ENCODE results near the gene RPUSD3. TPM values are rescaled to one million over a fixed set of nuclear protein-coding genes. Genes with fewer than 3 reads are reported as not detected.
A peak's percentile ranks its signal among the peaks of the same experiment; 100 is the strongest.

RPUSD3 gene
- total RNA-seq, 1 donor from 2014 or later, result 30.5 TPM

DNA sequence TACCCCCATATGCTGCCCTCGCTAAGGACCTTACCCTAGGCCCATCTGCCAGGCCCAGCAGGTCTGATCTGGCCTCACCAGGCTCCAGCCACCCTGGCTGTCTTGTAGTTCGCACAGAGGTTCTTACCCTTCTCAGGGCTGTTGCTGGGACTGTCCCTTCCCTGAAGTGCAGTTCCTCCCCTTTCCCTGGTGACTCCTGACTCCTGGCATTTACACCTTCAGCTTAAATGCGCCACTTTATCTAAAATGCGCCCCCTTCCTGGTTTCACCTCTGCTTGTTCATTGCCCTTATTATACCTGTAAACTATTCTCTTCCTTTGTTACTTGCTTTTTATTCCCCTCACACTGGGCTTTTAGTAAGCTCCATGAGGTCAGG is 34.6 kb downstream of the RPUSD3 start:
- H3K4me2 ChIP-seq, result peak overlapping the region; percentile 90
- H3K79me2 ChIP-seq (ENCODE audit: low read depth), result no peaks in the 10 kb centered on the region
- no peaks in the 10 kb centered on the region for H3K9me3 Mint-ChIP-seq
- H3K9ac ChIP-seq, result no peak overlapping the region
- DNase-seq (ENCODE audit: low spot score), result no peak
- peaks cover 42% of the 10 kb centered on the region for H3F3A ChIP-seq (ENCODE audit: low read depth)
- H3K27me3 Mint-ChIP-seq (ENCODE audit: insufficient read depth, low read depth), result peaks cover 2% of the 10 kb centered on the region
- H3K27ac ChIP-seq, result no peak overlapping the region
- H3K36me3 Mint-ChIP-seq, result peaks cover 8% of the 10 kb centered on the region
- H3K4me1 Mint-ChIP-seq, result peaks cover 30% of the 10 kb centered on the region
- peaks cover 35% of the 10 kb centered on the region for H3K4me1 ChIP-seq
- H3K36me3 ChIP-seq, result no peaks in the 10 kb centered on the region
- H3K4me3 Mint-ChIP-seq, result peak overlapping the region; percentile 83
- H3K4me3 ChIP-seq, result peak overlapping the region; percentile 69
- H4K20me1 ChIP-seq (ENCODE audit: low read depth), result no peaks in the 10 kb centered on the region
- TF ChIP-seq, protein P1, sequence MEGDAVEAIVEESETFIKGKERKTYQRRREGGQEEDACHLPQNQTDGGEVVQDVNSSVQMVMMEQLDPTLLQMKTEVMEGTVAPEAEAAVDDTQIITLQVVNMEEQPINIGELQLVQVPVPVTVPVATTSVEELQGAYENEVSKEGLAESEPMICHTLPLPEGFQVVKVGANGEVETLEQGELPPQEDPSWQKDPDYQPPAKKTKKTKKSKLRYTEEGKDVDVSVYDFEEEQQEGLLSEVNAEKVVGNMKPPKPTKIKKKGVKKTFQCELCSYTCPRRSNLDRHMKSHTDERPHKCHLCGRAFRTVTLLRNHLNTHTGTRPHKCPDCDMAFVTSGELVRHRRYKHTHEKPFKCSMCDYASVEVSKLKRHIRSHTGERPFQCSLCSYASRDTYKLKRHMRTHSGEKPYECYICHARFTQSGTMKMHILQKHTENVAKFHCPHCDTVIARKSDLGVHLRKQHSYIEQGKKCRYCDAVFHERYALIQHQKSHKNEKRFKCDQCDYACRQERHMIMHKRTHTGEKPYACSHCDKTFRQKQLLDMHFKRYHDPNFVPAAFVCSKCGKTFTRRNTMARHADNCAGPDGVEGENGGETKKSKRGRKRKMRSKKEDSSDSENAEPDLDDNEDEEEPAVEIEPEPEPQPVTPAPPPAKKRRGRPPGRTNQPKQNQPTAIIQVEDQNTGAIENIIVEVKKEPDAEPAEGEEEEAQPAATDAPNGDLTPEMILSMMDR (IDR thresholded peaks at IDR 0.05), result no peak
- TF ChIP-seq EZH2phosphoT487 (IDR thresholded peaks at IDR 0.05) (no peak), EZH2 (IDR thresholded peaks at IDR 0.05) (no peak)
- peak overlapping the region; percentile 44 for H3K27ac Mint-ChIP-seq
- no peaks in the 10 kb centered on the region for H3K9me3 ChIP-seq (ENCODE audit: low read depth)
- peaks cover 14% of the 10 kb centered on the region for H3K27me3 ChIP-seq
- H2AFZ ChIP-seq (replicated peaks), result no peak overlapping the region

DNA sequence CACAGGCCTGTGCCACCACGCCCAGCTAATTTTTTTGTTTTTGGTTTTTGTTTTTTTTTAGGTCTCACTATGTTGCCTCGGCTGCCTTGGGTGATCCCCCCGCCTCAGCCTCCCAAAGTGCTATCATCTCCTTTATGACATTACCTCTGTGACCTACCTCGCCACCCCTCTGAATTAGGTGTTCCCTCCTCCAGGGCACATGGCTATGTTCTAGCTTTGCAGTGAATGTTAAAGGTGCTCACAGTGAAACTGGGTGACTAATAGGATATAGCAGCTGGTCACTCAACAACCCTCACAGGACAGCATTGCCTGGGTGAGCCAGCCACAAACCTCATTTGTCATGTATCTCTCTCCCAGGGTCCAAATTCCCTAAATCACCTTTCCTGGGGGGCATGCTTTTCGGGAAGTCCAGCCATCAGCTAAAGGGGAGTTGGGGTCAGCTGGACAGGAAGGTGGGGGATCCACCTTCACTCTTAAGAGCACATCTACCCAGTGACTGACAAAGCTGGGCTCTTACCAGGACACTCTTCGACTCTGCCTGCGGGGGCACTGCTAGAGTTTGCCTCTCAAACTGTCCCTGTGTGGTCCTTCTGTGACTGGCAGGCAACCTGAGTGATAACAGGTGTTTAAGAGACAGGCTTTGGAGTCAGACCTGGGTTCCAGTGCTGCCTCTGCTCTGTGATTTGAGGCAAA is 35.3 kb downstream of the RPUSD3 start:
- Histone ChIP-seq H3K27ac (no peak overlapping the region), H3K27me3 (peaks cover 14% of the 10 kb centered on the region), H3K9ac (no peak overlapping the region), H3K4me2 (peak overlapping the region; percentile 90), H2AFZ (replicated peaks) (no peak overlapping the region), H3K9me3 (ENCODE audit: low read depth) (no peaks in the 10 kb centered on the region), H3K36me3 (no peaks in the 10 kb centered on the region), H3K79me2 (ENCODE audit: low read depth) (no peaks in the 10 kb centered on the region), H3F3A (ENCODE audit: low read depth) (peaks cover 42% of the 10 kb centered on the region), H4K20me1 (ENCODE audit: low read depth) (no peaks in the 10 kb centered on the region), H3K4me1 (peaks cover 35% of the 10 kb centered on the region), H3K4me3 (no peak overlapping the region)
- DNase-seq (ENCODE audit: low spot score), result peak; percentile 77
- H3K27me3 Mint-ChIP-seq (ENCODE audit: insufficient read depth, low read depth), result peaks cover 2% of the 10 kb centered on the region
- no peak for TF ChIP-seq EZH2phosphoT487 (IDR thresholded peaks at IDR 0.05)
- TF ChIP-seq, protein P1 (IDR thresholded peaks at IDR 0.05), result peak; percentile 52
- H3K27ac Mint-ChIP-seq, result peak overlapping the region; percentile 82
- no peak overlapping the region for H3K4me3 Mint-ChIP-seq
- peaks cover 13% of the 10 kb centered on the region for H3K36me3 Mint-ChIP-seq
- peaks cover 30% of the 10 kb centered on the region for H3K4me1 Mint-ChIP-seq
- H3K9me3 Mint-ChIP-seq, result no peaks in the 10 kb centered on the region

GRCh38 chr3:9807981-9808344 is 35.8 kb downstream of the RPUSD3 start:
- no peak overlapping the region for H3K27ac ChIP-seq
- peaks cover 30% of the 10 kb centered on the region for H3K4me1 Mint-ChIP-seq
- H2AFZ ChIP-seq (replicated peaks), result no peak overlapping the region
- H3K4me3 Mint-ChIP-seq, result no peak overlapping the region
- H3F3A ChIP-seq (ENCODE audit: low read depth), result peaks cover 42% of the 10 kb centered on the region
- H3K27me3 Mint-ChIP-seq (ENCODE audit: insufficient read depth, low read depth), result peaks cover 2% of the 10 kb centered on the region
- no peak for DNase-seq (ENCODE audit: low spot score)
- H3K27me3 ChIP-seq, result peaks cover 14% of the 10 kb centered on the region
- H3K4me1 ChIP-seq, result peaks cover 35% of the 10 kb centered on the region
- no peak overlapping the region for H3K4me3 ChIP-seq
- H3K9me3 ChIP-seq (ENCODE audit: low read depth), result no peaks in the 10 kb centered on the region
- no peaks in the 10 kb centered on the region for H3K36me3 ChIP-seq
- H3K36me3 Mint-ChIP-seq, result peaks cover 15% of the 10 kb centered on the region
- no peaks in the 10 kb centered on the region for H4K20me1 ChIP-seq (ENCODE audit: low read depth)
- H3K27ac Mint-ChIP-seq, result no peak overlapping the region
- H3K4me2 ChIP-seq, result no peak overlapping the region
- no peak overlapping the region for H3K9ac ChIP-seq
- H3K79me2 ChIP-seq (ENCODE audit: low read depth), result no peaks in the 10 kb centered on the region
- no peaks in the 10 kb centered on the region for H3K9me3 Mint-ChIP-seq
- TF ChIP-seq, protein P1 (IDR thresholded peaks at IDR 0.05), result no peak
- TF ChIP-seq EZH2 (IDR thresholded peaks at IDR 0.05), result no peak
